Activated CD4-positive, alpha-beta memory T cell treated with anti-CD3 and anti-CD28 coated beads for 36 hours (primary cell): ENCODE data around the gene BCL2. TPM values are rescaled to one million over a fixed set of nuclear protein-coding genes. Genes with fewer than 3 reads are reported as not detected.
"Not testable (repeated sequence)": the region's sequence is repeated elsewhere in the genome, so short reads cannot be mapped to it uniquely, and the experiment has no call there.

Source experiments
- CTCF ChIA-PET: fragments of 350-600 bp; sonication (Branson Sonifier 250); formaldehyde crosslinking; loops from one replicate; lab custom pipeline; 2021; ENCODE audit warnings: antibody characterized with exemption, inconsistent platforms; lab: Charles Lee
- POLR2A ChIA-PET: fragments of 350-600 bp; sonication (Branson Sonifier 250); formaldehyde crosslinking; loops from one replicate; lab custom pipeline; 2021; ENCODE audit warnings: antibody characterized with exemption; lab: Charles Lee
- DNase-seq: peaks from one replicate; pipeline ENCODE4 v3.0.0-alpha.2; 2020
- H3K27ac Mint-ChIP-seq: one replicate; pipeline ENCODE4 v1.8.0; 2021; ENCODE audit warnings: mixed read lengths
- H3K27me3 Mint-ChIP-seq: one replicate; pipeline ENCODE4 v1.8.0; 2021; ENCODE audit warnings: mixed read lengths
- H3K36me3 Mint-ChIP-seq: one replicate; pipeline ENCODE4 v1.8.0; 2021; ENCODE audit warnings: mixed read lengths
- H3K4me1 Mint-ChIP-seq: one replicate; pipeline ENCODE4 v1.8.0; 2021; ENCODE audit warnings: low read depth, mixed read lengths
- H3K4me3 Mint-ChIP-seq: one replicate; pipeline ENCODE4 v1.8.0; 2021; ENCODE audit warnings: mild to moderate bottlenecking, mixed read lengths
- H3K9me3 Mint-ChIP-seq: one replicate; pipeline ENCODE4 v1.8.0; 2021; ENCODE audit warnings: mixed read lengths
- intact Hi-C: fragments of 100-400 bp; cut with micrococcal nuclease; formaldehyde crosslinking; loops from one replicate; pipeline ENCODE4 v1.15.1; 2023
- total RNA-seq, 2 experiments: library from RNA; stranded (reverse); gene quantifications; one replicate each; pipeline ENCODE4 v1.2.3, GENCODE V29; 2021

The BCL2 gene
- total RNA-seq: 10 to 100 TPM; 66.9 to 67.9 TPM

GRCh38 chr18:63319383-63320122 lies at the start of gene BCL2:
TSS of gene BCL2 (minus strand) at chr18:63319769.
- CTCF ChIA-PET: interaction anchor here (0.8 to 3.9 kb wide), 18 partner anchors 19 to 304 kb away, joined by 3 to 101 read pairs (median 17); no protein-coding TSS in a partner anchor
- peak within 1 kb of the TSS; percentile 94 for H3K4me3 Mint-ChIP-seq
- POLR2A ChIA-PET: interaction anchor here (0.9 to 3.9 kb wide), 10 partner anchors 123 to 302 kb away, joined by 3 to 36 read pairs (median 6); no protein-coding TSS in a partner anchor
- no peaks in the 10 kb centered on the region for H3K27me3 Mint-ChIP-seq
- intact Hi-C loops: loop anchor here (2.0 to 5.0 kb wide), 4 partner anchors 48 to 732 kb away; partner anchors contain the start of genes KDSR and PHLPP1
- H3K4me1 Mint-ChIP-seq: peaks cover 33% of the 10 kb centered on the region
- H3K27ac Mint-ChIP-seq: peak within 1 kb of the TSS; percentile 93
- peak; percentile 61 for DNase-seq
- no peaks in the 10 kb centered on the region for H3K9me3 Mint-ChIP-seq
- peaks cover 42% of the 10 kb centered on the region for H3K36me3 Mint-ChIP-seq

- CTCF ChIA-PET: interaction anchor here (1.1 to 1.8 kb wide), 2 partner anchors 46 to 70 kb away, joined by 3 to 9 read pairs; no protein-coding TSS in a partner anchor
- no peak for DNase-seq
- Mint-ChIP-seq H3K9me3 (peaks cover 16% of the 10 kb centered on the region), H3K27me3 (no peaks in the 10 kb centered on the region), H3K4me1 (peaks cover 27% of the 10 kb centered on the region), H3K27ac (no peak overlapping the region), H3K36me3 (peaks cover 11% of the 10 kb centered on the region), H3K4me3 (peak overlapping the region; percentile 90)
- POLR2A ChIA-PET: interaction anchor here (1.2 to 1.8 kb wide), 2 partner anchors 9 to 54 kb away, joined by 3 to 9 read pairs; partner anchors contain the start of gene VPS4B
- intact Hi-C loops: loop anchor here (5.0 to 10.0 kb wide), 3 partner anchors 46 to 846 kb away; partner anchors contain the start of gene ZCCHC2
These were observed 49.0 kb upstream of the BCL2 start for GRCh38 chr18:63368611-63369010.

GRCh38 chr18:63367053-63367953 lies 47.7 kb upstream of the BCL2 start, which contains the start of gene KDSR:
TSS of gene KDSR (minus strand) at chr18:63367206. CDS start at chr18:63367118, 88 bp downstream.
- DNase-seq: peak; percentile 89
- ChIA-PET CTCF (interaction anchor here (0.8 to 1.8 kb wide), 4 partner anchors 15 to 351 kb away, joined by 3 to 9 read pairs (median 3); no protein-coding TSS in a partner anchor), POLR2A (interaction anchor here (1.1 to 1.8 kb wide), 3 partner anchors 11 to 55 kb away, joined by 3 to 9 read pairs (median 5); partner anchors contain the start of gene VPS4B)
- Mint-ChIP-seq H3K27ac (peak within 1 kb of the TSS; percentile 86), H3K27me3 (no peaks in the 10 kb centered on the region), H3K4me3 (peak within 1 kb of the TSS; percentile 90), H3K36me3 (peaks cover 19% of the 10 kb centered on the region), H3K9me3 (peaks cover 16% of the 10 kb centered on the region), H3K4me1 (peaks cover 29% of the 10 kb centered on the region)
- intact Hi-C loops: loop anchor here (1.0 to 10.0 kb wide), 7 partner anchors 12 to 845 kb away; partner anchors contain the start of genes VPS4B and ZCCHC2

DNA sequence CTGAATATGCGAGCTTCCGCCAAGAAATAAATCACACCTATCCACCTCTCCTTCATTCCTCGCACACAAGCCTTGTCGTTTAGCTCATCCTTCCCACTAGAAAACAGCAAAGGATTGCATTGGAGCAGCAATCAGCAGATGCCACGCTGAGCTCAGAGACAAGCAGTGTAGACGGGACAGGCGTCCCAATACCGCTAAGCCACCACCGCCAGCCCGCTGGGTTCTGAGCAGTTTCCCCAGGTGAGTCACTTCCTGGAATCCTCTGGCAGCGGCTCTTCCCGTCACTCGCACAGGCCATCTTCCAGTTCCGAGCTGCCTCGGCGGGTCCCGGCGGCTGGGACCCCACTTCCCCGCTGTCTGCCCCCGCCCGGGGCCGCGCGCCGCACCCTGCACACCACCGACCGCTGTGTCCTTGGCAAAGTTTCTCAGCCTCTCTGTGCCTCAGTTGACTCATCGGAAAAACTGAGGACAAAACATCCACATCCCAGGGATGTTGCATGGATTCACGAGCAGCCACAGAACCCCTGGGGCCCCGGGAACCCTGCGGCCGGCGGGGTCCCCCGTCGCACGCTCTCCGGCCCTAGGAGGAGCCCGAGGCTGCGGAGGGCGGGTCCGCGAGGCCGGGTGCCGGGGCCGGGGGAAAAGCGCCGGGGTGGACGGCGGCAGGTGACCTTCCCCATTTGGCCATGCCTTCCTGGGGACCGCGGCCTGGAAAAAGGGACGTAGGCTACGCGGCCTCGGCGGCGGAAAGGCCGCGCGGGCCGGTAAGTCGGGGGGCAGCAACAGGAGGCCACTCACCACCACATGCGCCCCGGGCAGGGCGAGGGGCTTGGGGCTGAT lies 46.9 kb upstream of the BCL2 start:
- ChIA-PET POLR2A (interaction anchor here (0.7 to 1.8 kb wide), 8 partner anchors 10 to 73 kb away, joined by 3 to 13 read pairs (median 4); partner anchors contain the start of gene VPS4B), CTCF (interaction anchor here (0.6 to 2.5 kb wide), 6 partner anchors 26 to 664 kb away, joined by 3 to 23 read pairs (median 6); no protein-coding TSS in a partner anchor)
- Mint-ChIP-seq H3K27ac (peak overlapping the region; percentile 76), H3K27me3 (no peaks in the 10 kb centered on the region), H3K4me1 (peaks cover 29% of the 10 kb centered on the region), H3K4me3 (peak overlapping the region; percentile 90), H3K36me3 (peaks cover 23% of the 10 kb centered on the region), H3K9me3 (peaks cover 16% of the 10 kb centered on the region)
- intact Hi-C loops: loop anchor here (1.0 to 10.0 kb wide), 9 partner anchors 13 to 844 kb away; partner anchors contain the start of genes VPS4B and ZCCHC2
- peak; percentile 86 for DNase-seq

DNA sequence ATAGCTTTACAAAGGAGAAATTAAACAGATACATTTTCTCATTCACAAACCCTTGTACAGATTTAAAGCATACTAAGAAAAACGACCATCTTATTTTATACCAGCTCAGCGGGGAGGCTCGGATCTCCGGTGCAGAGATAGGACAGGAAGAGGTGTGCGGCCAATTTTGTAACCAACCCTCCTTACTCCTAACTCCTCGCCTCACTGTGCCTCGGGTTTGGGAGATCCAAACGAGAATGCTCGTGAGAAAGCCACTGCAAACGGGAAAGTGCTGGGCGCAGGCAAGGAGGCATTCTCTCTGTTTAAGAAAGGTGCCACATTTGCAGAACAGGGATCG lies 46.3 kb upstream of the BCL2 start:
- ChIA-PET CTCF (interaction anchor here (0.6 to 2.5 kb wide), 6 partner anchors 25 to 349 kb away, joined by 3 to 23 read pairs (median 4); no protein-coding TSS in a partner anchor), POLR2A (interaction anchor here (0.7 to 1.5 kb wide), 7 partner anchors 10 to 74 kb away, joined by 3 to 13 read pairs (median 3); partner anchors contain the start of gene VPS4B)
- peaks cover 23% of the 10 kb centered on the region for H3K36me3 Mint-ChIP-seq
- intact Hi-C loops: loop anchor here (1.0 to 10.0 kb wide), 7 partner anchors 25 to 844 kb away; partner anchors contain the start of gene ZCCHC2
- H3K9me3 Mint-ChIP-seq: peaks cover 16% of the 10 kb centered on the region
- H3K27ac Mint-ChIP-seq: peak overlapping the region; percentile 76
- no peaks in the 10 kb centered on the region for H3K27me3 Mint-ChIP-seq
- H3K4me1 Mint-ChIP-seq: peaks cover 29% of the 10 kb centered on the region
- peak; percentile 31 for DNase-seq
- peak overlapping the region; percentile 90 for H3K4me3 Mint-ChIP-seq

GRCh38 chr18:63363951-63364350 lies 44.4 kb upstream of the BCL2 start:
- no peaks in the 10 kb centered on the region for H3K27me3 Mint-ChIP-seq
- H3K27ac Mint-ChIP-seq: peak overlapping the region; percentile 2
- ChIA-PET CTCF (interaction anchor here (0.7 kb wide), 1 partner anchor 51 kb away, joined by 3 read pairs; no protein-coding TSS in a partner anchor), POLR2A (interaction anchor here (0.8 kb wide), 1 partner anchor 841 kb away, joined by 3 read pairs; the partner anchor contains the start of gene ZCCHC2)
- H3K4me1 Mint-ChIP-seq: peaks cover 29% of the 10 kb centered on the region
- intact Hi-C loops: loop anchor here (10.0 kb wide), 1 partner anchor 591 kb away; no protein-coding TSS in a partner anchor
- H3K36me3 Mint-ChIP-seq: peaks cover 32% of the 10 kb centered on the region
- peaks cover 9% of the 10 kb centered on the region for H3K9me3 Mint-ChIP-seq
- peak; percentile 43 for DNase-seq
- peak overlapping the region; percentile 0 for H3K4me3 Mint-ChIP-seq

- not testable (repeated sequence) for H3K4me3 Mint-ChIP-seq, H3K27me3 Mint-ChIP-seq, H3K9me3 Mint-ChIP-seq, DNase-seq
- POLR2A ChIA-PET: interaction anchor here (0.6 to 0.8 kb wide), 2 partner anchors 841 to 1511 kb away, joined by 3 read pairs; partner anchors contain the start of gene ZCCHC2
- H3K4me1 Mint-ChIP-seq: peaks cover 24% of the 10 kb centered on the region
- CTCF ChIA-PET: interaction anchor here (0.7 kb wide), 1 partner anchor 52 kb away, joined by 3 read pairs; no protein-coding TSS in a partner anchor
- intact Hi-C loops: loop anchor here (10.0 kb wide), 1 partner anchor 591 kb away; no protein-coding TSS in a partner anchor
- peaks cover 31% of the 10 kb centered on the region for H3K36me3 Mint-ChIP-seq
- peak overlapping the region; percentile 2 for H3K27ac Mint-ChIP-seq
These were observed 43.9 kb upstream of the BCL2 start for GRCh38 chr18:63363420-63363819.

DNA sequence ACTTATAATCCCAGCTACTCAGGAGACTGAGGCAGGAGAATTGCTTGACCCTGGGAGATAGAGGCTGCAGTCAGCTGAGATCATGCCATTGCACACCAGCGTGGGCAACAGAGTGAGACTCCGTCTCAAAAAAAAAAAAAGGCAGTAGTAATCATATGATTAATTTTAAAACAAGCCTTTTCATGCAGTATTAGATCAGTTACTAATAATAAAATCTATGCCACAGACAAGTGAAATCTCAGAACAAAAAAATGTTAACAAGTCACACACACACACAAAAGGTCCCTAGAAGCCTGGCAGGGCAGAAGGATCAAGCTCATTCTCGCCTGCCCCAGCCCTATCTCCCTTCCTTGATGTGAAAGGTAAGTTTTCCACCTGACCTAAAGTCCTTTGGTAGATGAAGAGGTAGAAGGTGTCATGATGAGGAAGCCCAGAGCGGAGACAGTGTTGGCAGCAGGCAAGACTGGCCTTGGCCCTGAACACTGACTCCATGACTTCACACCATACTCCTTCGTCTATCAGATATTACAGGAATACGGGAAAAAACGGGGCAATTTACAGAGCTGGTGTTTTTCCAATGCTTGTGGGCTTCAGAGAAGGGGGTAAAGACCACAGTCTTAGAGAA lies 36.8 kb upstream of the BCL2 start:
- Mint-ChIP-seq H3K27me3 (no peaks in the 10 kb centered on the region), H3K4me1 (no peaks in the 10 kb centered on the region), H3K36me3 (peaks cover 40% of the 10 kb centered on the region), H3K27ac (no peak overlapping the region), H3K4me3 (no peak overlapping the region), H3K9me3 (no peaks in the 10 kb centered on the region)
- no peak for DNase-seq
- intact Hi-C loops: no loop called here
- ChIA-PET CTCF (interaction anchor here (0.8 to 1.0 kb wide), 2 partner anchors 13 to 83 kb away, joined by 3 to 4 read pairs; no protein-coding TSS in a partner anchor), POLR2A (no interaction called here)

DNA sequence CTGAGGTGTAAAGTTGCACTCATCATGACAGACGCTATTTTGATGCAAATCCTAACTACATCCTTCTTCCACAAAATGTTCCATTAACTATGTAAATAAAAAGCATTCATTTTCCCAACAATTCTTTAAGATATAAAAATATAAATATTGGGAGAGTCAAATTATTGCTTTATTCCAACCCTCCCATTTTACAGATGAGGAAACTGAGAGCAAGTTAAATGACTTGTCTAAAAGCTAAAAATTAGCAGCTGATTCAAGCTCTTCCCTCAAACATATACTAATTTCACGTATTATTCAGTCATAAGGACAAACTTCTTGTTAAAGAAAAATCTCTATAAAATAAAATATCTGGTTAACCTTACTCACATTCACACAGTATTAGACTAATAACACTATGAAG lies 30.7 kb upstream of the BCL2 start:
- H3K27ac Mint-ChIP-seq: no peak overlapping the region
- no peaks in the 10 kb centered on the region for H3K9me3 Mint-ChIP-seq
- no peak overlapping the region for H3K4me3 Mint-ChIP-seq
- H3K4me1 Mint-ChIP-seq: no peaks in the 10 kb centered on the region
- no peaks in the 10 kb centered on the region for H3K27me3 Mint-ChIP-seq
- ChIA-PET POLR2A (interaction anchor here (1.3 kb wide), 1 partner anchor 9 kb away, joined by 5 read pairs; no protein-coding TSS in a partner anchor), CTCF (interaction anchor here (0.8 to 2.1 kb wide), 3 partner anchors 10 to 306 kb away, joined by 3 to 8 read pairs (median 3); no protein-coding TSS in a partner anchor)
- intact Hi-C loops: no loop called here
- DNase-seq: no peak
- peaks cover 51% of the 10 kb centered on the region for H3K36me3 Mint-ChIP-seq
